ENCODE results near the gene GALNT6.

The GALNT6 gene

GRCh38 chr12:51405801-51406207 lies 14.6 kb upstream of the GALNT6 start:
- no peak for DNase-seq

DNA sequence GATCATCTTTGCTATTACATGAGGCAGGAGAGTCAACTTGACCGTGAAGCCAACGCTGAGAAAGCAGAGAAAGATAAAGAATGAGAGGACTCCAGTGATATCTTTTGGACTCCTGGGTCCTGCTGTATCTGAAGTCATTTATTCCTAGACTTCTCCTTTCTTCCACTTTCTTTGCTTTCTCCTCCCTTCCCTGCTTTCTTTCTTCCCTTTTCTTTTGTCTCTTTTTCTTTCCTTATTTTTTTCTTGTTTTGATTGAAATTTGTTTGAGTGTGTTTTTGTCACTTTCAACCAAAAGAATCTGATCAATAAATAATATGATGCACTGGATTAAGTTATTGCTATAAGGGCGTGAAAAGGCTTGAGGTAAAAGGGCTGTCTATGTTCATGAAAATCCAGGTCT lies 13.4 kb upstream of the GALNT6 start:
- DNase-seq: no peak

DNA sequence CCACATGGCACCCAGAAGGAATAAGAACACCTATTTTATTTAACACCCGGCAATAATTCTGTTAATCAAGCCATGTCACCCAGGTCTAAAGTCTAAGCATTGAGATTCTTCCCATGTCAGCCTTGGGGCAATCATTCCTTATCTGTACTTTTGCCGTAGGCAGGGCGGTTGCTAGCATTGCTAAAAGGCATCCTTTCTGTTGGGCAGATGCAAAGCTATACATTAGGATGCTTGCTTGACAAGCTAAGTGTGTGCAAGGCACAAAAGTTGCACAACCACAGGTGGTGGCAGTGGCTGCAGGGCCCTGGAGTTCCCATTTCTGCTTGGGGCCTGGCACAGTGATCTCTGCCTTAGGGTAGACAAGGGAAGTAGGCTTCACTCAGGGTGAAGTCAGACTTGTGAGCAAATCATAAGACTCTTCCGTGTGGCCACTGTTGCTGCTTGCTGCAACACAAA lies 12.5 kb upstream of the GALNT6 start:
- DNase-seq: no peak

- no peak for DNase-seq
Observed at GRCh38 chr12:51403159-51403558, 12.0 kb upstream of the GALNT6 start.

DNA sequence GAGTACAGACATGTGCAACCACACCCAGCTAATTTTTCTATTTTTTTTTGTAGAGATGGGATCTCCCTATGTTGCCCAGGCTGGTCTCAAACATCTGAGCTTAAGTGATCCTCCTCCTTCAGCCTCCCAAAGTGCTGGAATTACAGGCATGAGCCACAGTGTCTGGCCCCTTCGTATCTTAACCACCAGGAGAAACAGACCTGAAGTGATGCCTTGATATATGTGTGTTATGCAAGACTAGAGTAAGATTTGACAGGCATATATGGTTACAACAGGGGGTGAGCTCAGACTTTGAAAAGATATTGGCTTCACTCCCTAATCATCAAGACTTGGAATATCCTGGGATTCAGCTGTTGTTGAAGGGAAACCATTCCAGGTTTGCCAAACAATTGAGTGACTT lies 10.7 kb upstream of the GALNT6 start:
- DNase-seq: no peak

- no peak for DNase-seq
Observed at GRCh38 chr12:51401486-51401885, 10.3 kb upstream of the GALNT6 start.

GRCh38 chr12:51401020-51401419 lies 9.8 kb upstream of the GALNT6 start:
- no peak for DNase-seq

- DNase-seq: no peak
Observed at GRCh38 chr12:51399891-51400290, 8.7 kb upstream of the GALNT6 start.

GRCh38 chr12:51397670-51398069 lies 6.5 kb upstream of the GALNT6 start:
- DNase-seq: no peak

- DNase-seq: no peak
Observed at GRCh38 chr12:51395283-51396230, 4.4 kb upstream of the GALNT6 start.

- no peak for DNase-seq
Observed at GRCh38 chr12:51393676-51394545, 2.7 kb upstream of the GALNT6 start.

DNA sequence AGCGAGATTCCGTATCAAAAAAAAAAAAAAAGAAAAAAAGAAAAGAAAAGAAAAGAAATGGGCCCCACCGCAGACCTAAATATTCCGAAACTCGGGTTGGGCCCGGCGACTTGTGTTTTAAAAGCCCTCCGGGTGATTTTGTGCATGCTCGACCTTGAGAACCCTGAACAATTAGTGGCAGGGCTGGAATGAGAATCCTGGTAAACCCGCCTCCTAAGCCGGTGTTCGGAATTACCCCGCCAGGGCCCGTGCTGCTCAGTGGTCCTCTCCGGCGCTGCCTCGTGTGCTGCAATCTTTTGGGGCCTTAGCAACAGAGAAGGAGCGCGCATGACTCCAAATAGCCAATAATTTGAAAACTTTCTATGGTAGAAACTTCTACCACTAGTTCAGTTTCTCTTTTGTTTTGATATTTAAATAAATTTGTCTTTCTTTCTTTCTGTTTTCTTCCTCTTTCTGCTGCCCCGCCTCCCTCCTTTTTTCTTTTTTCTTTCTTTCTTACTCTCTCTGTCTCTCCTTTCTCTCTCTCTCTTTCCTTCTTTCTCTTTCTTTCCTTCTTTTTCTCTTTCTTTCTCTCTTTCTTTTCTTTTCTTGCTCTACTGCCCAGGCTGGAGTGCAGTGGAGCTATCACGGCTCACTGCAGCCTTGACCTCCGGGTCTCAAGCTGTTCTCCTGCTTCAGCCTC lies 1.5 kb upstream of the GALNT6 start:
- no peak for DNase-seq

GRCh38 chr12:51390891-51391282 lies 319 bp downstream of the GALNT6 start:
- DNase-seq: no peak

DNA sequence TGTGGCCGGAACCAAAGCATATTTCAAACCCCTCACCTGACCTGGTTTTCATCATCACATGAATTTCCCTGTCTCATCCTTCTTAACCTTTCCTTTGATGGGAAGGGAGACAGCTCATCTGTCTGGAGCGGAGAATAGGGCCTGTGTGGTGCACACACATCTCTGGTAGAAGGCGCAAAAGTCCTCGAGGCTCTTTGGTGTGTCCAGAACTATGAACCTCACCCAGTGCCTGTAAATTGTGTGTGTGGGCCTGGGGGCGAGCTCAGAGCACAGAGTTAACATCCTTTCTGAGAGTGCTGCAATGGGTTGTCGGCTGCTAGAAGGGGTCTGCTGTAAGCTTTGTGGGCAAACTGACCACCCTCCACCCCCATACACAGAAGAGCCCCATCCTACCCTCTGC lies 749 bp downstream of the GALNT6 start:
- no peak for DNase-seq

DNA sequence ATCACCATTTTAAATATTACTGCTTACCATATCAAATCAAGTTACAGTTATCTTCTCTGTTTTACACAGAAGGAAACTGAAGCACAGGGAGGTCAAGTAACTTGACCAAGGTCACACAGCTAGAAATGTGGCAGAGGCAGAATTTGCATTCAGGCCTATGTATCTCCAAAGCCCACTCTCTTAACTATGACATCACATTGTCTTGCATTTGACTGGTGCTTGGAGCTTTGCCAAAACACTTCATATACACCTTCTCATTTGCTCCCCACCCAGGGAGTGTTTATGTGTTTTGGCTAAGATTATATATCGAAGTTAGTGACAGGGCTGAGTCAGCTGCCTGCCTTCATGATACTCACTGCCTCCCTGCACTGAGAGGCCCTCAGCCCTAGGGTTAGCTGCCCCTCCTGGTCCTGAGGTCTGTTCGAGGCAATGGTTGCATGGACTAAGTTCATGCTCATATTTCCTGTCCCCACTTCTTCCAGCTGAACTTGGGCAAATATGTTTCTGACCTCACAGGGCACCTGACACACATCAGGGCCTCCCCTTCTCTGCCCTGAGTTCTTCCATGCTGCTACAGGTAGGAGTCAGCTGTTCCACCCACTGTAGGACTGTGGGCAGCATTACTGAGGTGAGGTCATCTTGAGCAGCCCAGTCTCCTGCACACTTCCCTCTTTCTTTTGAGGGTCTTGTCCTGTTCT lies 1.8 kb downstream of the GALNT6 start:
- no peak for DNase-seq

GRCh38 chr12:51388846-51389245 lies 2.4 kb downstream of the GALNT6 start:
- DNase-seq: no peak

GRCh38 chr12:51388069-51388799 lies 3.0 kb downstream of the GALNT6 start:
- DNase-seq: no peak

GRCh38 chr12:51386351-51386750 lies 4.9 kb downstream of the GALNT6 start:
- DNase-seq: no peak

GRCh38 chr12:51383269-51383905 lies 7.8 kb downstream of the GALNT6 start:
- DNase-seq: no peak

DNA sequence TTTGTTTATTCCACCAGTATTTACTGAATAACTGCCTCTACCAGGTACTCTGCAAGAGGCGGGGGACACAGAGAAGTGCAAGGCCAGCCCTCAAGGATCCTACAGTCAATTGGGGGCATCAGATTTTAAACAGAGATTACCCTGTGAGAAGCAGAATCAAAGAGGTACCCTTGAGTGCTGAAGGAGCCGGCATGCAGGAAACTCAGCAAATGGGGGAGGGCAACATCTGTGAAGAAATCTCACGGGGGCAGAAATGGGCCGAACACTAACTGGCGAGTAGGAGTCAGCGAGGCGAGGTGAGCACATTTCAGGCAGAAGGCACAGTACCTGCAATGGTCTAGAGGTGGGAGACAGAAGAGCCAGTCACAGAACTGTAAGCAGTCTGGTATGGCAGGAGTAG lies 9.0 kb downstream of the GALNT6 start:
- DNase-seq: no peak

All from effector CD8-positive, alpha-beta T cell (primary cell).